BLaER1 (cell line): ENCODE data around the gene NKX2-1.

Source experiments
- H3K27ac ChIP-seq: shearing (Covaris generic); formaldehyde crosslinking; 2 replicates; pipeline ENCODE4 v1.8.1; 2022
- H3K27me3 ChIP-seq: shearing (Covaris generic); formaldehyde crosslinking; 2 replicates; pipeline ENCODE4 v1.8.1; 2022
- H3K36me3 ChIP-seq: shearing (Covaris generic); formaldehyde crosslinking; 2 replicates; pipeline ENCODE4 v1.8.1; 2022
- H3K4me1 ChIP-seq: shearing (Covaris generic); formaldehyde crosslinking; 2 replicates; pipeline ENCODE4 v1.8.1; 2022
- H3K4me2 ChIP-seq: shearing (Covaris generic); formaldehyde crosslinking; 2 replicates; pipeline ENCODE4 v1.8.1; 2022
- H3K4me3 ChIP-seq: shearing (Covaris generic); formaldehyde crosslinking; 2 replicates; pipeline ENCODE4 v1.8.1; 2022
- H3K9ac ChIP-seq: shearing (Covaris generic); formaldehyde crosslinking; 2 replicates; pipeline ENCODE4 v1.8.1; 2022
- H3K9me3 ChIP-seq: shearing (Covaris generic); formaldehyde crosslinking; 2 replicates; pipeline ENCODE4 v1.8.1; 2022
- H4K20me1 ChIP-seq: shearing (Covaris generic); formaldehyde crosslinking; 2 replicates; pipeline ENCODE4 v1.8.1; 2022
- Cebpa-rat ChIP-seq: shearing (Covaris generic); IDR thresholded peaks from 2 replicates; pipeline ENCODE4 v1.8.1; 2022

The NKX2-1 gene

GRCh38 chr14:36512585-36513003, 7.4 kb downstream of the NKX2-1 start:
- no peaks in the 10 kb centered on the region for H3K36me3 ChIP-seq
- no peak overlapping the region for H3K9ac ChIP-seq
- H3K4me3 ChIP-seq: no peak overlapping the region
- H3K9me3 ChIP-seq: peaks cover 51% of the 10 kb centered on the region
- no peak overlapping the region for H3K4me2 ChIP-seq
- H3K4me1 ChIP-seq: no peaks in the 10 kb centered on the region
- no peak for TF ChIP-seq Cebpa-rat
- H4K20me1 ChIP-seq: no peaks in the 10 kb centered on the region
- H3K27ac ChIP-seq: no peak overlapping the region
- peaks cover 7% of the 10 kb centered on the region; the same call in 1 of the 2 replicates for H3K27me3 ChIP-seq

- Histone ChIP-seq H3K27ac (no peak overlapping the region), H3K4me2 (no peak overlapping the region), H3K9ac (no peak overlapping the region), H3K27me3 (peaks cover 7% of the 10 kb centered on the region; the same call in 1 of the 2 replicates), H3K4me1 (no peaks in the 10 kb centered on the region), H4K20me1 (no peaks in the 10 kb centered on the region), H3K9me3 (peaks cover 50% of the 10 kb centered on the region), H3K36me3 (no peaks in the 10 kb centered on the region), H3K4me3 (no peak overlapping the region)
- TF ChIP-seq Cebpa-rat: no peak
Observed at GRCh38 chr14:36511981-36512584, 7.9 kb downstream of the NKX2-1 start.

DNA sequence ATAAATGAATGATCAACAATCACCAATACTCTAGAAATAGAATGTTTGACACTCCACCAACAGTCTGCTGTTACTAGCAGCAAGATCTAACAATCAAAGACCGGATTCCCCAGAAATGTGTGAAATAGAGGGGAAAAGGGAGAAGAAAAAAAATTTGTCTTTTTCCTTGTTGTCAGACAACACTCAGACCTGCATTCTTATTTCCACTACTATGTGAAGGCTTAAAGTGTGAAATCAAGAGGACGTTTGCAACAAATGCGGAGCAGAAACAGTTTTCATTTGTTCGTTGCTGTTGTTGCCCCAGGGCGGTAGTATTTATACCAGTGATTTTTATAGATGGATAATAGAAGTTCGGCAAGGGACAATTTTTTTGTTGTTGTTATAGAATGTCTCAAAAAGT, 9.2 kb downstream of the NKX2-1 start:
- no peak for TF ChIP-seq Cebpa-rat
- Histone ChIP-seq H3K4me1 (no peaks in the 10 kb centered on the region), H3K4me3 (no peak overlapping the region), H3K27ac (no peak overlapping the region), H3K36me3 (no peaks in the 10 kb centered on the region), H3K27me3 (peaks cover 10% of the 10 kb centered on the region; the same call in 1 of the 2 replicates), H3K4me2 (no peak overlapping the region), H3K9ac (no peak overlapping the region), H3K9me3 (peaks cover 55% of the 10 kb centered on the region), H4K20me1 (no peaks in the 10 kb centered on the region)

DNA sequence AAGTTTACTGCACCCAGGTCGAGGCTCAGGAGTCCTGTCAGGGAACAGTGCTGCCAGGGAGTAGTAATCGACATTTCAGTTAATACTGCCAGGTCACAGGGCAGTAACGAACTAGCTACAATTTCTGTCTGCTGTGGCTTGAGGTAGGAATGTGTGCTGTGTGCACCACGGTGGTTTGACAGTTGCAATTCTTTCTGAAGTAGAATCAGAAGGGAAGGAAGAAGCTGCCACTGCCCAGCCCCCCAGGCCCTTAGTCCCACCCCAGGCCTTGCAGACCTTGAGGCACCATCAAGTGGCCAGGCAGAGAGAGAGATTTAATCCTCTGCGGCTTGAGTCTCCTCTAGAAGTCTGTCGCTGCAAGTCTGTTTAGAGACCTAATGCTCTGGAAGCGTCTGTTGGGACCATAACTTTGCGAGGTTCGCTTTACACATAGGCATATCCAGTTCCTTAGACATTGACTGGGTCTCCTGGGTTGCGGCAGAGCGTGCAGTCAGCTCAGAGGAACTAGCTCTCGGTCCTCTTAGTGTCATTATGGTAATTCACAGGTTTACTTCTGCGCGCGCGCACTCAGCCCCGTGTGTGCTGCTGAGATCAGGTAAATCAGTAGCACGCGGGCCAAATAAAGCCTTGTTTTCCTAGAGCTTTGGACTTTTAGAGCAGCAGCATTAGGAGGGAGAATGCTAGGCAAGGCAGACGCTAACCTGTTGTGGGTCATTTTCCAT, 9.8 kb downstream of the NKX2-1 start:
- Histone ChIP-seq H3K27me3 (peaks cover 10% of the 10 kb centered on the region; the same call in 1 of the 2 replicates), H4K20me1 (no peaks in the 10 kb centered on the region)

DNA sequence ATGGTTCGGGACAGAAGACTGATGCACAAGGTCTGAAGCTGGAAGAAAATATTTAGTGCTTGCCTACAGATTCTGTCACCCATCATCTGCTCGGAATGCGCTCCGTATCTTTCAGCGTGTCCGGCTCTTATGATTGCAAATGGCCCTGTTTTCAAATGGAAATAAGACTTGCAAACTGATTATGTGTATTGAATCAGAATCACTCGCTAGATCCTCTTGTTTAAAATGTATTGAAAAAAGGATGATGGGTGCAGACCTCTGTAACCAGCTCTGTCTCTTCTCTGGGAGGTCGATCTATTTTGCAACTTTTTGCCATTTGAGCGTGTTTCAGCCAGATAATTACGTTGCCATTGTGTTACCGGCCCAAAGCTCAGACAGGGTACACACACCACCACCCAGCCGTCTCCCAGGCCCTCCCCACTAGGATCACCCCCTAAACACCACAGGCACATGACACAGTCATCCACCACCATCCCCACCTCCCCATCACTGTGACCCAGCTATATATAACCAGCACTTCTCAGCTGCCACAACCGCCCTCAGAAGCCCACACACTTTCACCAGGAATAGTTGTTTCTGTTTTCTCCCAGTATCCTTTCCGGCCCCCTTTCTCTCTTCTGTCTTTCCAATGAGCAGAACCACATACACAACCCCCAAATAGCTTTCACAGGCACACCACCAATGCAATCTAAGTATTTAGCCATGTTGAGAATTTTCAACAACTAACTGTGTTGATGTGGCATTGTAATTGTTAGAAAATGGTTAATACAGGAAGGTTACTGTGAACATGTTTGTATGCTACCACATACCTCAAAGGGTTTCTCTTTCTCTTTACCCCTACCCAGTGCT, 10.7 kb downstream of the NKX2-1 start:
- H3K9ac ChIP-seq: no peak overlapping the region
- no peaks in the 10 kb centered on the region for H3K36me3 ChIP-seq
- peaks cover 59% of the 10 kb centered on the region for H3K9me3 ChIP-seq
- H3K27ac ChIP-seq: no peak overlapping the region
- no peaks in the 10 kb centered on the region for H3K4me1 ChIP-seq
- H3K4me3 ChIP-seq: no peak overlapping the region
- no peaks in the 10 kb centered on the region for H4K20me1 ChIP-seq
- no peak overlapping the region for H3K4me2 ChIP-seq
- no peak for TF ChIP-seq Cebpa-rat
- peaks cover 10% of the 10 kb centered on the region; the same call in 1 of the 2 replicates for H3K27me3 ChIP-seq

More for the DNA sequence above, 9.8 kb downstream of the NKX2-1 start:
- Histone ChIP-seq H3K36me3 (no peaks in the 10 kb centered on the region), H3K4me3 (no peak overlapping the region), H3K9me3 (peaks cover 59% of the 10 kb centered on the region), H3K9ac (no peak overlapping the region), H3K4me2 (no peak overlapping the region), H3K4me1 (no peaks in the 10 kb centered on the region), H3K27ac (no peak overlapping the region)
- no peak for TF ChIP-seq Cebpa-rat

- Histone ChIP-seq H3K27me3 (peaks cover 10% of the 10 kb centered on the region; the same call in 1 of the 2 replicates), H3K4me2 (no peak overlapping the region), H3K4me3 (no peak overlapping the region), H4K20me1 (no peaks in the 10 kb centered on the region), H3K9me3 (peaks cover 58% of the 10 kb centered on the region), H3K4me1 (no peaks in the 10 kb centered on the region), H3K36me3 (no peaks in the 10 kb centered on the region), H3K9ac (no peak overlapping the region), H3K27ac (no peak overlapping the region)
- no peak for TF ChIP-seq Cebpa-rat
Observed at GRCh38 chr14:36508418-36509068, 11.5 kb downstream of the NKX2-1 start.

DNA sequence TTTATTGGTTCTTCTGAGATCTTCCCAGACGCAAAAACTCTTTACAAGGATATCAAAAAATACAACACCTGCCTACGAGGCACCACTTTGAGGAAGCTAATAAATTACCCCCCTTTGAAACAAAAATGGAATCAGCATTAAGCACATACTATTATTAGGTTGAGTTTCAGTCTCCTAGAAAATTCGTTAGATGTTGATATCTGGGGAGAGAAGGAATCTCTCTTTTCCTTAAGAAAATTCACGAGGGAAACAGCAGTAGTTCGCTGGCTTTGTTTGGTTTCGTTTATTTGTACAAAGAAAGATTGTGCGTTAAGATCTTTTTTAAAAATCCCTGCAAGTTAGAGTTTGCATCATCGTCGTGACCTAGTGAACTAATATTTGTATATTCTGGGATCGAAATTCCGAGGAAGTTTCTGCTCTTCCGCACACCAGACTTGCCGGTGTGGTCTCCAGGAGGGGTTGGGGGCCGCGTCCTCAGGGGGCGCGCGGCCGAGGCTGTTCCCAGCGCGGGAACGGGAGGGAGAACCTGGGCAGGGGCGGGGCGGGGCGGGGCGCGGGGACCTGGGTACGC, 12.1 kb downstream of the NKX2-1 start:
- H3K4me2 ChIP-seq: no peak overlapping the region
- no peak for TF ChIP-seq Cebpa-rat
- peaks cover 52% of the 10 kb centered on the region for H3K9me3 ChIP-seq
- H3K9ac ChIP-seq: no peak overlapping the region
- H3K4me3 ChIP-seq: no peak overlapping the region
- H3K36me3 ChIP-seq: no peaks in the 10 kb centered on the region
- no peaks in the 10 kb centered on the region for H4K20me1 ChIP-seq
- H3K4me1 ChIP-seq: no peaks in the 10 kb centered on the region
- peaks cover 10% of the 10 kb centered on the region; the same call in 1 of the 2 replicates for H3K27me3 ChIP-seq
- H3K27ac ChIP-seq: no peak overlapping the region

DNA sequence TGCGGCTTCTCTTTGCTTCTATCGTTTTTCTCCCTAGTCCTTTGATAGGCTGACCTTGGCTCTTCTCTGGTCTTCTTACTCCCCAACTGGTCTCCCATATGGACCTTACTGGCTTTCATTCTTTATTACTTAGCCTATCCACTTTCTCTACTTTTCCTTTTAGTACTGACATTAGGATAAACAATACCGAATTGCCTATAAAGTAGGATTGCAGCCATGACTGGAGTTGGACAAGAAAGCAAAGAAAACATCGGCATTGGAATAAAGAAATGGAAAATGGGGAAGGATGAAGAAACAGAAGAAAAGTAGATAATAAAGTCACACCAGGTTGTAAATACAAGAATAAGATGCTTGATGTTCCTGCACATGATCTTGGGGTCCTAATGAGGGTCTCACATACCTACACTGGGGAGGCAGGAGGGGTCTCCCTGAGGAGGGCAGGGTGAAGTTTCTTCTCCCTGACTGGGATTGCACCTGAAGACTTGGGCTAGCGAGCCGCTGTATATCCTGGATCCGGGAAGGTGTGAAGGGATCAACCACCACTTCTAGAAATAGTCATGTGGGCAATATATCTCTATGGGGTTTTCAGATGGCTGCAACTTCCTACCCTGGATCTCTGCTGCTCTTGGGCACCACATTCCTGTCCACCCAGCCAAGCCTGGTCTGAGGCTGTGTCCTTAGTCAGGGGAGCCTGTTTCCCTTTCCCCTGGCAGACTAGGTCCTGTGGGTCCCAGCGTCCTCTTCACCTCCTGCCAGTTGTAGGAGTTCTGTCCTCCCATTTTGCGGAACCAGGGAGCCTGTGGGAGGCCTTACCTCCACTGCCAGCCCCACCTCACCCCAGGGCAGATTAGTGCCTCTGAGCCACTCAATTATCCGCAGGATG, 13.1 kb downstream of the NKX2-1 start:
- Histone ChIP-seq H3K4me1 (no peaks in the 10 kb centered on the region), H3K4me2 (no peak overlapping the region), H3K36me3 (no peaks in the 10 kb centered on the region), H3K9me3 (peaks cover 50% of the 10 kb centered on the region), H3K27me3 (peaks cover 6% of the 10 kb centered on the region; the same call in 1 of the 2 replicates), H3K4me3 (no peak overlapping the region), H4K20me1 (no peaks in the 10 kb centered on the region), H3K9ac (no peak overlapping the region), H3K27ac (no peak overlapping the region)
- TF ChIP-seq Cebpa-rat: no peak
